IPS-20b (cell line): Measurements from ENCODE around the gene OAS1.
"Not testable (repeated sequence)": the region's sequence is repeated elsewhere in the genome, so short reads cannot be mapped to it uniquely, and the experiment has no call there.

Experiments used
- H3K27ac ChIP-seq: one replicate; pipeline ENCODE4 v1.5.1; 2013; ENCODE audit warnings: low read length
- H3K27me3 ChIP-seq: 2 replicates; pipeline ENCODE4 v1.6.1; 2013; ENCODE audit warnings: mild to moderate bottlenecking, low read length, inconsistent platforms; ENCODE audit not compliant: insufficient read depth
- H3K36me3 ChIP-seq: 2 replicates; pipeline ENCODE4 v1.6.1; 2013; ENCODE audit warnings: low read depth, mild to moderate bottlenecking, inconsistent platforms, low read length, moderate library complexity; ENCODE audit not compliant: insufficient read depth
- H3K4me1 ChIP-seq: 2 replicates; pipeline ENCODE4 v1.6.1; 2013; ENCODE audit warnings: mild to moderate bottlenecking, control low read depth, inconsistent platforms, low read length, moderate library complexity; ENCODE audit not compliant: insufficient read depth
- H3K4me3 ChIP-seq: 2 replicates; pipeline ENCODE4 v1.5.1; 2013; ENCODE audit warnings: mild to moderate bottlenecking, low read length, inconsistent platforms
- H3K9ac ChIP-seq: 2 replicates; pipeline ENCODE4 v1.6.1; 2013; ENCODE audit warnings: low read depth, mild to moderate bottlenecking, inconsistent platforms, low read length, moderate library complexity
- H3K9me3 ChIP-seq: 2 replicates; pipeline ENCODE4 v1.6.1; 2013; ENCODE audit warnings: mild to moderate bottlenecking, low read depth, low read length, inconsistent platforms; ENCODE audit not compliant: insufficient read depth

OAS1 gene

DNA sequence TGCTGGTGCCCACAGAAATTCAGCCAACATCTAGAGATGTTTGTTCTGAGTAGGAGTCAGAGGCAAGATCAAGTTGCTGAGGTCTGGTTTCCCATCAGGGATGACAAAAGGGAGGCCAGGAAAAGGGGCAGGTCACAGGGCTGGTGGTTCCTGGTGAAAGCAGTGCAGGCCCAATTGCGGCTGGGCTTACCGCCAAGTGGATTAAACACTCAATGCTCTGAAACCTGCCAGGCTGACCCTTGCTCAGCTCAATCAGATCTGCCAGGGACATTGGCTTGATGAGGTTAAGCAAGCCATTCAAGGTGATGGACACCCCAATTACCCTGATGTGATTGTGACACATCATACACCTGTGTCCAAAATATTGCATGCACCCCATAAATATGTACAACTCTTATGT lies 5.5 kb upstream of the OAS1 start:
- Histone ChIP-seq H3K27me3 (no peaks in the 10 kb centered on the region), H3K36me3 (no peaks in the 10 kb centered on the region), H3K4me3 (no peak overlapping the region), H3K27ac (no peak overlapping the region), H3K4me1 (no peaks in the 10 kb centered on the region), H3K9me3 (no peaks in the 10 kb centered on the region; the same call in 1 of the 2 replicates), H3K9ac (no peak overlapping the region)

DNA sequence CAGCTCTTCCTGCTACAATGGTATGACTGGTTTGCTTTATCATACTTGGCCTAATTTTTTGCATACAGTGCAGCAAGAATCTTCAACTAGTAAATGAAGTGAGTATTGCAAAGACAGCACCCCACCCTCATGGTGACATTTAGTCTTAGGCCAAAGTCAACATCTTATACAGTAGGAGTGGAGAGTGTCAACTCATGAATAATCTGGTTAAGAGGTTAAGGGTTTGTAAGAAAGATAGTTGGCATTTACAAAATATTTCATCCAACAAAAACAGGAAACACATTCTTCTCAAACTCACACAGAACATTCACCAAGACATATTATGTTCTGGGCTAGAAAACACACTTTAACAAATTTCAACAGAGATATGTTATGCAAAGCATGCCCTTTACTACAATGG lies 2.2 kb upstream of the OAS1 start:
- no peak overlapping the region for H3K4me3 ChIP-seq
- H3K9ac ChIP-seq, result no peak overlapping the region
- no peaks in the 10 kb centered on the region; the same call in 1 of the 2 replicates for H3K9me3 ChIP-seq
- H3K27ac ChIP-seq, result no peak overlapping the region
- no peaks in the 10 kb centered on the region; the same call in 1 of the 2 replicates for H3K4me1 ChIP-seq
- H3K36me3 ChIP-seq, result no peaks in the 10 kb centered on the region
- H3K27me3 ChIP-seq, result no peaks in the 10 kb centered on the region

- H3K9ac ChIP-seq, result no peak overlapping the region
- no peaks in the 10 kb centered on the region; the same call in 1 of the 2 replicates for H3K9me3 ChIP-seq
- no peak overlapping the region for H3K27ac ChIP-seq
- H3K4me3 ChIP-seq, result no peak overlapping the region
- no peaks in the 10 kb centered on the region for H3K27me3 ChIP-seq
- no peaks in the 10 kb centered on the region for H3K36me3 ChIP-seq
- no peaks in the 10 kb centered on the region; the same call in 1 of the 2 replicates for H3K4me1 ChIP-seq
These were observed 1.2 kb upstream of the OAS1 start for GRCh38 chr12:112905451-112906089.

DNA sequence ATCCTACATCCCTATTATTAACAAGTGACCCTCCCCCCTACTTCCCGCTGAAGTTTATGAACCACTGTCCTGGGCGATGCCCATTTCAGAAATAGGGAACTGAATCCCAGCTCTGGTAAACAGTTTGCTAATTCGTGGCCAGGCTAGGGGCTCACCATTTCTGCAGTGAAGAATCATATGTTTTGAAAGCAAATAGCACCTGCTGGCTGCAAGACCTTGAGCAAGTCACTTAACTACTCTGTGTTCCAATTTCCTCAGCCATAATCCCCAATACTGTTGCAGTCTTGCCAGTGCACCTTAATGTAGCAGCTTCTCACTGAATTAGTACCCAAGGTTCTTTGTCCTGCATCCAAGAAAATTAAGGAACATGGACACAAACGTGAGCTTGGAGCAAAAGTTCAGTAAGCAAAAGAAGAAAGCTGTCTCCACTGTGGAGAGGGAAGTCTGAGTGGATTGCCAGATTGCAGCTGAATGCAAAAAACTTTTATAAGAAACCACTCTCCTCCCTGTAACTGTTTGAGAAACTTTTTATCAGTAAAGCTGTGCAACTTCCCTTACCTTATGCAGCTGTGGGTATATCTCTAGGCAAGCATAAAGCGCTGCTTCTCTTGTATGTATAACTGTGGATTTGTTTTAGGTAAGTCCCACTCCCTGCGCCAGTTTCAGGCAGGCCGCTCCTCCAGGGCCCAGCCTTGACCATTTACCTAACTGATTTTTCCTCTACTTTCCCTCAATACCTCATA lies 824 bp downstream of the OAS1 start:
- Histone ChIP-seq H3K27me3 (no peaks in the 10 kb centered on the region), H3K4me1 (no peaks in the 10 kb centered on the region; the same call in 1 of the 2 replicates), H3K27ac (no peak overlapping the region), H3K36me3 (no peaks in the 10 kb centered on the region), H3K9me3 (peaks cover 3% of the 10 kb centered on the region), H3K9ac (no peak overlapping the region), H3K4me3 (no peak overlapping the region)

- H3K36me3 ChIP-seq, result no peaks in the 10 kb centered on the region
- H3K4me3 ChIP-seq, result no peak overlapping the region
- H3K4me1 ChIP-seq, result no peaks in the 10 kb centered on the region; the same call in 1 of the 2 replicates
- peaks cover 13% of the 10 kb centered on the region for H3K9me3 ChIP-seq
- no peak overlapping the region for H3K27ac ChIP-seq
- no peak overlapping the region for H3K9ac ChIP-seq
- H3K27me3 ChIP-seq, result no peaks in the 10 kb centered on the region
These were observed 1.8 kb downstream of the OAS1 start for GRCh38 chr12:112908548-112908947.

DNA sequence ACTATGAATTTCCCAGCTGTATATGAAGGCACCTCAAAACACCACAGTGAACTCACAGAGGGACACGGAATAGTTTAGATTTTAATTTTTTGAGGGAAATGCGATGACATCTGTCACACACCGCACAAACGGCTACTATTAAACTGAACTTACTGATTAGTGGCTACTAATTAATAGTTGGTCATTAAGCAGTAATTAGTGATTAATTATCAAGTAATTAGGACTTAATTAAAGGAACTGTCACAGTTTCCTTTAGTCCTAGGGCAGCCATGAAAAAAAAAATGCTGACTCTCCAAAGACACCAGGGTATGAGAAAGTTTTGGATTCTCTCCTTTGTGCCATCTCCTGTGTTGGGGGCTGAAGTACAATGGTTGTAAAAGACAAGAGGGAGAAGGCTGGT lies 2.9 kb downstream of the OAS1 start:
- H3K36me3 ChIP-seq, result no peaks in the 10 kb centered on the region
- no peak overlapping the region for H3K27ac ChIP-seq
- no peak overlapping the region for H3K4me3 ChIP-seq
- no peaks in the 10 kb centered on the region; the same call in 1 of the 2 replicates for H3K4me1 ChIP-seq
- peaks cover 20% of the 10 kb centered on the region for H3K9me3 ChIP-seq
- no peak overlapping the region for H3K9ac ChIP-seq
- H3K27me3 ChIP-seq, result no peaks in the 10 kb centered on the region

- no peak overlapping the region for H3K4me3 ChIP-seq
- H3K27me3 ChIP-seq, result no peaks in the 10 kb centered on the region
- peaks cover 20% of the 10 kb centered on the region for H3K9me3 ChIP-seq
- H3K27ac ChIP-seq, result no peak overlapping the region
- H3K36me3 ChIP-seq, result no peaks in the 10 kb centered on the region
- H3K4me1 ChIP-seq, result no peaks in the 10 kb centered on the region
- H3K9ac ChIP-seq, result no peak overlapping the region
These were observed 6.4 kb downstream of the OAS1 start for GRCh38 chr12:112913038-112913688.

GRCh38 chr12:112913888-112914287 lies 7.1 kb downstream of the OAS1 start:
- H3K4me3 ChIP-seq, H3K9ac ChIP-seq, H3K4me1 ChIP-seq, H3K27me3 ChIP-seq, H3K27ac ChIP-seq, H3K36me3 ChIP-seq: not testable (repeated sequence)
- peaks cover 20% of the 10 kb centered on the region for H3K9me3 ChIP-seq

GRCh38 chr12:112916270-112916669 lies 9.5 kb downstream of the OAS1 start:
- Histone ChIP-seq H3K9me3 (peaks cover 20% of the 10 kb centered on the region), H3K4me3 (no peak overlapping the region), H3K27ac (no peak overlapping the region), H3K36me3 (no peaks in the 10 kb centered on the region), H3K27me3 (no peaks in the 10 kb centered on the region), H3K9ac (no peak overlapping the region), H3K4me1 (no peaks in the 10 kb centered on the region)

GRCh38 chr12:112919121-112919520 lies 12.4 kb downstream of the OAS1 start:
- no peak overlapping the region for H3K4me3 ChIP-seq
- no peak overlapping the region for H3K27ac ChIP-seq
- H3K27me3 ChIP-seq, result no peaks in the 10 kb centered on the region
- peaks cover 2% of the 10 kb centered on the region; the same call in 1 of the 2 replicates for H3K9me3 ChIP-seq
- H3K4me1 ChIP-seq, result no peaks in the 10 kb centered on the region
- H3K9ac ChIP-seq, result no peak overlapping the region
- no peaks in the 10 kb centered on the region for H3K36me3 ChIP-seq

GRCh38 chr12:112924986-112925385 lies 18.2 kb downstream of the OAS1 start:
- H3K9me3 ChIP-seq, result 0 out of 2 replicates have a peak, but pooled peaks cover 4% of the 10 kb centered on the region
- H3K27ac ChIP-seq, result no peak overlapping the region
- no peaks in the 10 kb centered on the region for H3K36me3 ChIP-seq
- H3K4me3 ChIP-seq, result no peak overlapping the region
- no peak overlapping the region for H3K9ac ChIP-seq
- H3K27me3 ChIP-seq, result no peaks in the 10 kb centered on the region
- H3K4me1 ChIP-seq, result no peaks in the 10 kb centered on the region
